Measurements from ENCODE around the gene MAPK8.
"Not testable (repeated sequence)": the region's sequence is repeated elsewhere in the genome, so short reads cannot be mapped to it uniquely, and the experiment has no call there.

Gene MAPK8

DNA sequence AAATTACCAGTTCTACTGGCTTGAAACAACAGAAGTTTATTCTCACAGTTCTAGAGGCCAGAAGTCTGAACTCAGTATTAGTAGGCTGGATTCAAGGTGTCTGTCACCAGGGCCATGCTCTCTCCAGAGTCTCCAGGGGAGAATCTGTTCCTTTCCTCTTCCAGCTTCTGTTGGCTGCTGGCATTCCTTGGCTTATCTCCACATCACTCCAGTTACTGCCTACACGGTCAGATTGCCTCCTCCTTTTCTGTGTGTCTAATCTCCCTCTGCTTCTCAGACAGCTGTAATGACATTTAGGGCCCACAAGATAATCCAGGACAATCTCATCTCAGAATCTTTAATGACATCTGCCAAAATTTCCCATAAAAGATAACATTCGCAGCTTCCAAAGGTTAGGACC, 36.6 kb downstream of the MAPK8 start:
- Histone ChIP-seq H3K4me2 (ENCODE audit: low read length) (no peak overlapping the region), H3K9me3 (ENCODE audit: control insufficient read depth, low read length) (no peaks in the 10 kb centered on the region), H3K79me2 (peaks cover 36% of the 10 kb centered on the region), H3K4me1 (no peaks in the 10 kb centered on the region), H3K9ac (no peak overlapping the region), H2AFZ (no peak overlapping the region), H3K27ac (no peak overlapping the region), H3K4me3 (ENCODE audit: low read depth, low read length) (no peak overlapping the region), H3K36me3 (ENCODE audit: control insufficient read depth, insufficient read depth, low read length) (no peaks in the 10 kb centered on the region), H3K27me3 (ENCODE audit: control insufficient read depth, insufficient read depth, low read length) (no peaks in the 10 kb centered on the region)
- TF ChIP-seq, protein P1, sequence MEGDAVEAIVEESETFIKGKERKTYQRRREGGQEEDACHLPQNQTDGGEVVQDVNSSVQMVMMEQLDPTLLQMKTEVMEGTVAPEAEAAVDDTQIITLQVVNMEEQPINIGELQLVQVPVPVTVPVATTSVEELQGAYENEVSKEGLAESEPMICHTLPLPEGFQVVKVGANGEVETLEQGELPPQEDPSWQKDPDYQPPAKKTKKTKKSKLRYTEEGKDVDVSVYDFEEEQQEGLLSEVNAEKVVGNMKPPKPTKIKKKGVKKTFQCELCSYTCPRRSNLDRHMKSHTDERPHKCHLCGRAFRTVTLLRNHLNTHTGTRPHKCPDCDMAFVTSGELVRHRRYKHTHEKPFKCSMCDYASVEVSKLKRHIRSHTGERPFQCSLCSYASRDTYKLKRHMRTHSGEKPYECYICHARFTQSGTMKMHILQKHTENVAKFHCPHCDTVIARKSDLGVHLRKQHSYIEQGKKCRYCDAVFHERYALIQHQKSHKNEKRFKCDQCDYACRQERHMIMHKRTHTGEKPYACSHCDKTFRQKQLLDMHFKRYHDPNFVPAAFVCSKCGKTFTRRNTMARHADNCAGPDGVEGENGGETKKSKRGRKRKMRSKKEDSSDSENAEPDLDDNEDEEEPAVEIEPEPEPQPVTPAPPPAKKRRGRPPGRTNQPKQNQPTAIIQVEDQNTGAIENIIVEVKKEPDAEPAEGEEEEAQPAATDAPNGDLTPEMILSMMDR (IDR thresholded peaks at IDR 0.05): no peak

DNA sequence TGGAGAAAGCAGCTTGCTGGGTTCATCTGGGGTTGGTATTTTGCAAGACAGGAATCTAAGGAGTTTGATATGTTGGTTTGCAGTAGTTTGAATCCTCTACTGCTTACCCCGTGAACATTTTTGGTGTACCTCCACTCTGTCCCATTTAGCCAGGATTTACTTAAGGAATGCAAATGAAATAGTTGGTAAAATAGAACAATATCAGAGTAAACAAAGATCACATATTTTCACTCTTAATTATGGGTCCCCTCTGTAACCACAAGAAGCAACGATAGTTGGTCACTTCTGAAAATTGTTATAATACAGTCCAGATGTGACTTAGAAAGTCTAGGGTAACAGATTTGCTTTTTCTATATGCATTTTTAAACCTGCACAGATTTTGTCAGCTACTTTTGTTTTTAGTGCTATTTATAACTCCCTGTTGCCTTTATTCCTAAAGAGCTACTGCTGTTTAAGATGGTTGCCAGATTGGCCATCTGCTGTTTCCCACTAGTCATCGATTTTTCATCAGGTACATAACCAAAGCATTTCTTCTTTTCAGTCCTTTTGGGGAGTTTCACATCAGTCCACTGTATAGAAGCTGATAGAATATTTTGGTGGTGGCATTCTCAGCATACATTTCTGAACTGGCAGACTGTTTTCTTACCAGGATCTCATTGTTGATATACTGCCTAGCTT, 37.6 kb downstream of the MAPK8 start:
- H3K4me3 ChIP-seq (ENCODE audit: low read depth, low read length): no peak overlapping the region
- H3K36me3 ChIP-seq (ENCODE audit: control insufficient read depth, insufficient read depth, low read length): no peaks in the 10 kb centered on the region
- TF ChIP-seq, protein P1 (IDR thresholded peaks at IDR 0.05): no peak
- H3K4me2 ChIP-seq (ENCODE audit: low read length): no peak overlapping the region
- H2AFZ ChIP-seq: no peak overlapping the region
- no peaks in the 10 kb centered on the region for H3K4me1 ChIP-seq
- no peak overlapping the region for H3K9ac ChIP-seq
- H3K27me3 ChIP-seq (ENCODE audit: control insufficient read depth, insufficient read depth, low read length): no peaks in the 10 kb centered on the region
- no peak overlapping the region for H3K27ac ChIP-seq
- peaks cover 40% of the 10 kb centered on the region for H3K79me2 ChIP-seq
- H3K9me3 ChIP-seq (ENCODE audit: control insufficient read depth, low read length): no peaks in the 10 kb centered on the region

DNA sequence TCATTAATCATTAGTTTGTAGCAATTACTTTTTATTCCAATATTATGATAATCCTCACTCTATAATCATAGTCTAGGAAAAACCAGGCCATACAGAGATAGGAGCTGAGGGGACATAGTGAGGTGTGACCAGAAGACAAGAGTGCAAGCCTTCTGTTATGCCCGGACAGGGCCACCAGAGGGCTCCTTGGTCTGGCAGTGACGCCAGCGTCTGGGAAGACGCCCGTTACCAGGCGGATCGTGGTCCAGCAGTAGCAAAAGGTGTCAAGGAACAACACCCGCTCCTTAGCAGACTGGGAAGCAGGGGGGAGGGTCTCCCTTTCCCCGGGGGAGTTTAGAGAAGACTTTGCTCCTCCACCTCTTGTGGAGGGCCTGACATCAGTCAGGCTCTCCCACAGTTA, 39.8 kb downstream of the MAPK8 start:
- peaks cover 44% of the 10 kb centered on the region for H3K79me2 ChIP-seq

GRCh38 chr10:48347539-48347938, 41.1 kb downstream of the MAPK8 start:
- not testable (repeated sequence) for H3K4me2 ChIP-seq (ENCODE audit: low read length); H3K4me1 ChIP-seq; H3K27ac ChIP-seq; H3K36me3 ChIP-seq (ENCODE audit: control insufficient read depth, insufficient read depth, low read length); H2AFZ ChIP-seq; H3K4me3 ChIP-seq (ENCODE audit: low read depth, low read length); H3K27me3 ChIP-seq (ENCODE audit: control insufficient read depth, insufficient read depth, low read length); H3K9me3 ChIP-seq (ENCODE audit: control insufficient read depth, low read length); H3K9ac ChIP-seq
- H3K79me2 ChIP-seq: peaks cover 37% of the 10 kb centered on the region

More for the DNA sequence above, 39.8 kb downstream of the MAPK8 start:
- H3K9me3 ChIP-seq (ENCODE audit: control insufficient read depth, low read length); H3K4me3 ChIP-seq (ENCODE audit: low read depth, low read length); H3K4me1 ChIP-seq; H3K27ac ChIP-seq; H3K4me2 ChIP-seq (ENCODE audit: low read length); H3K9ac ChIP-seq; H3K27me3 ChIP-seq (ENCODE audit: control insufficient read depth, insufficient read depth, low read length); H2AFZ ChIP-seq; H3K36me3 ChIP-seq (ENCODE audit: control insufficient read depth, insufficient read depth, low read length): not testable (repeated sequence)

DNA sequence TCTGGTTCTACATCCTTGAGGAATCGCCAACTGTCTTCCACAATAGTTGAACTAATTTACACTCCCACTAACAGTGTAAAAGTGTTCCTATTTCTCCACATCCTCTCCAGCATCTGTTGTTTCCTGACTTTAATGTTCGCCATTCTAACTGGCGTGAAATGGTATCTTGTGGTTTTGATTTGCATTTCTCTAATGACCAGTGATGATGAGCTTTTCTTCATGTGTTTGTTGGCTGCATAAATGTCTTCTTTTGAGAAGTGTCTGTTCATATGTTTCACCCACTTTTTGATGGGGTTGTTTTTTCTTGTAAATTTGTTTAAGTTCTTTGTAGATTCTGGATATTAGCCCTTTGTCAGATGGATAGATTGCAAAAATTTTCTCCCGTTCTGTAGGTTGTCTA, 41.5 kb downstream of the MAPK8 start:
- H3K27me3 ChIP-seq (ENCODE audit: control insufficient read depth, insufficient read depth, low read length); H2AFZ ChIP-seq; H3K4me2 ChIP-seq (ENCODE audit: low read length); H3K27ac ChIP-seq; H3K4me1 ChIP-seq; H3K4me3 ChIP-seq (ENCODE audit: low read depth, low read length); H3K9ac ChIP-seq; H3K36me3 ChIP-seq (ENCODE audit: control insufficient read depth, insufficient read depth, low read length); H3K9me3 ChIP-seq (ENCODE audit: control insufficient read depth, low read length): not testable (repeated sequence)
- peaks cover 33% of the 10 kb centered on the region for H3K79me2 ChIP-seq

DNA sequence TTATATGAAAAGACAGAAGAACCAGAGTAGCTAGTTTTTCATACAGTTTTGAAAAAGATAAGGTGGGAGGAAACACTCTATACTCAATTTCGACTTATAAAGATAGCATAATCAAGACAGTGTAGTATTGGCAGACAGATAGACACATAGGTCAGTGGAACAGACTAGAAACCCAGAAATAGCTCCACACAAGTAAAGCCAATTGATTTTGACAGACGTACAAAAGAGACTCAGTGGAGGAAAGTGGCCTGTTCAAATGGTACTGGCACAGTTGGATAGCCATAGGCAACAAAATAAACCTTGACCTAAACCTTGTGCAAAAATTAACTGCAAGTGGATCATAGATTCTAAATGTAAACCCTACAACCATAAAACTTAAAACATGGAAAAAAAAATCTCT, 46.8 kb downstream of the MAPK8 start:
- Histone ChIP-seq H3K9ac (no peak overlapping the region), H3K4me1 (no peaks in the 10 kb centered on the region), H2AFZ (no peak overlapping the region), H3K4me3 (ENCODE audit: low read depth, low read length) (no peak overlapping the region), H3K27ac (no peak overlapping the region), H3K9me3 (ENCODE audit: control insufficient read depth, low read length) (no peaks in the 10 kb centered on the region), H3K27me3 (ENCODE audit: control insufficient read depth, insufficient read depth, low read length) (no peaks in the 10 kb centered on the region), H3K79me2 (peaks cover 7% of the 10 kb centered on the region), H3K4me2 (ENCODE audit: low read length) (no peak overlapping the region), H3K36me3 (ENCODE audit: control insufficient read depth, insufficient read depth, low read length) (no peaks in the 10 kb centered on the region)
- TF ChIP-seq, protein P1 (IDR thresholded peaks at IDR 0.05): no peak

All from parathyroid adenoma (tissue), 2 donors.